CD4-positive, alpha-beta T cell (primary cell): Measurements from ENCODE around the gene CITED1. TPM values are rescaled to one million over a fixed set of nuclear protein-coding genes. Genes with fewer than 3 reads are reported as not detected.

Experiments used
- ATAC-seq: fragments of 200-7000 bp; cut with Tn5 transposase; one replicate; pipeline ENCODE4 v1.10.0; 2022; ENCODE audit warnings: mild to moderate bottlenecking; ENCODE audit not compliant: poor library complexity
- CTCF ChIA-PET: fragments of 350-600 bp; sonication (Branson Sonifier 250); formaldehyde crosslinking; loops from one replicate; lab custom pipeline; 2021; ENCODE audit warnings: antibody characterized with exemption, inconsistent platforms; lab: Charles Lee
- POLR2A ChIA-PET: fragments of 350-600 bp; sonication (Branson Sonifier 250); formaldehyde crosslinking; loops from one replicate; lab custom pipeline; 2021; ENCODE audit warnings: antibody characterized with exemption, inconsistent platforms; lab: Charles Lee
- DNase-seq, 14 experiments: peaks; one replicate each; pipeline ENCODE4 v3.0.0-alpha.2; 2013 to 2020; ENCODE audit warnings: mixed read lengths in 2 of 14
- H3K27ac ChIP-seq, 2 donors: one replicate each; pipeline versions ENCODE4 v1.5.1 to v1.7.0; 2013; ENCODE audit warnings: low read length in 2 of 2, low read depth in 1 of 2, mild to moderate bottlenecking in 1 of 2
- H3K27me3 ChIP-seq, 2 experiments: 1 replicate in 1 of 2; 2 replicates in 1 of 2; pipeline versions ENCODE4 v1.6.1 to v1.7.0; 2013; ENCODE audit warnings: low read length in 2 of 2, control low read depth in 1 of 2, mild to moderate bottlenecking in 1 of 2, moderate library complexity in 1 of 2; ENCODE audit not compliant: insufficient read depth in 2 of 2, control insufficient read depth in 1 of 2
- H3K36me3 ChIP-seq: one replicate; pipeline ENCODE4 v1.6.1; 2013; ENCODE audit warnings: low read length, control low read depth; ENCODE audit not compliant: insufficient read depth
- H3K4me1 ChIP-seq: one replicate; pipeline ENCODE4 v1.6.1; 2013; ENCODE audit warnings: low read length, control low read depth; ENCODE audit not compliant: insufficient read depth
- H3K4me3 ChIP-seq: one replicate; pipeline ENCODE4 v1.5.1; 2013; ENCODE audit warnings: mild to moderate bottlenecking, low read length, moderate library complexity
- H3K9me3 ChIP-seq, 2 experiments: 1 replicate in 1 of 2; 2 replicates in 1 of 2; pipeline versions ENCODE4 v1.6.1 to v1.7.0; 2013; ENCODE audit warnings: low read length in 2 of 2, mild to moderate bottlenecking in 2 of 2, control low read depth in 1 of 2, moderate library complexity in 1 of 2; ENCODE audit not compliant: control insufficient read depth in 1 of 2, insufficient read depth in 1 of 2
- H3K27ac Mint-ChIP-seq: one replicate; pipeline ENCODE4 v1.8.0; 2020; ENCODE audit warnings: mixed read lengths
- H3K27me3 Mint-ChIP-seq: one replicate; pipeline ENCODE4 v1.8.0; 2021; ENCODE audit warnings: mixed read lengths
- H3K36me3 Mint-ChIP-seq: one replicate; pipeline ENCODE4 v1.8.0; 2021; ENCODE audit warnings: low read depth, mixed read lengths
- H3K4me1 Mint-ChIP-seq: one replicate; pipeline ENCODE4 v1.8.0; 2021; ENCODE audit warnings: low read depth, mixed read lengths
- H3K4me3 Mint-ChIP-seq: one replicate; pipeline ENCODE4 v1.8.0; 2020; ENCODE audit warnings: mild to moderate bottlenecking, mixed read lengths
- H3K9me3 Mint-ChIP-seq: one replicate; pipeline ENCODE4 v1.8.0; 2020; ENCODE audit warnings: mixed read lengths
- intact Hi-C, 2 experiments: fragments of 100-400 bp; cut with DNase I in 1 of 2; cut with micrococcal nuclease in 1 of 2; formaldehyde crosslinking; loops; one replicate each; pipeline versions ENCODE4 v1.15.1 to v1.9.0; 2023 to 2025; cut with DNase I, micrococcal nuclease
- total RNA-seq, 174 experiments: library from RNA in 2 of 174; stranded (reverse) in 2 of 174; gene quantifications; one replicate each; pipeline ENCODE4 v1.2.3 and lab custom pipeline; 2021 to 2026
- TF ChIP-seq, protein P1 (sequence below): fragments of 200-600 bp; IDR thresholded peaks from one replicate; pipeline ENCODE4 v1.8.0; 2022; ENCODE audit warnings: antibody characterized with exemption, mild to moderate bottlenecking

Gene CITED1
- total RNA-seq, 2 experiments from 2014 or later, result 0.52 TPM; not detected in 1

DNA sequence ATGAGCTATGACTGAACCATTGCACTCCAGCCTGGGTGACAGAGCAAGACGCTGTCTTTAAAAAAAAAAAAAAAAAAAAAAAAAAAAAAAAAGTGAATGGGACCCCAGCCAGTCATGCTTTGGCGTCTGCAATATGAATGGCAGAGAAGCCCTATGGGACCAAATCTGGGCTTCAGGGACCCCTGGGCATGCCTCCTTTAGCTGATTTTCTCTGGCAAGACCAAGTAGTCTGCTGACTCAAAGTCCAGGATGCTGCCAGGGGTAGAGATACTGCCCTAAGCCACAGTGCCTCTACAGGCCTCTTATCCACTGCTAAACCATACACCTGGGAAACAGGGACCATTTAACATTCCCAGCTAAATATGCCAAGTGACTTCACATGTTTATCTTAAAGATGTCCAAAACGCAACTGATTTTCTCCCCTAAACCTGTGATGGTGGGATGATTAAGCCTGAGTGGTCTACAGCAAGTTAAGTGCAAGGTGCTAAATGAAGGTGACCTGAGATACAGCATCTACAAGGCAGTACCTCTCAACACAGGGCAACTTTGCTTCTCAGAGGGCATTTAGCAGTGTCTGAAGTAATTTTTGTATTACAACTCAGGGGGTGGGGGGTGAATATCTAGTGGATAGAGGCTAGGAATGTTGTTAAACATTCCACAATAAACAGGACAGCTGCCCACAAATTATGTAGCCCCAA lies 34.5 kb downstream of the CITED1 start:
- CTCF ChIA-PET, result no interaction called here
- POLR2A ChIA-PET, result no interaction called here

DNA sequence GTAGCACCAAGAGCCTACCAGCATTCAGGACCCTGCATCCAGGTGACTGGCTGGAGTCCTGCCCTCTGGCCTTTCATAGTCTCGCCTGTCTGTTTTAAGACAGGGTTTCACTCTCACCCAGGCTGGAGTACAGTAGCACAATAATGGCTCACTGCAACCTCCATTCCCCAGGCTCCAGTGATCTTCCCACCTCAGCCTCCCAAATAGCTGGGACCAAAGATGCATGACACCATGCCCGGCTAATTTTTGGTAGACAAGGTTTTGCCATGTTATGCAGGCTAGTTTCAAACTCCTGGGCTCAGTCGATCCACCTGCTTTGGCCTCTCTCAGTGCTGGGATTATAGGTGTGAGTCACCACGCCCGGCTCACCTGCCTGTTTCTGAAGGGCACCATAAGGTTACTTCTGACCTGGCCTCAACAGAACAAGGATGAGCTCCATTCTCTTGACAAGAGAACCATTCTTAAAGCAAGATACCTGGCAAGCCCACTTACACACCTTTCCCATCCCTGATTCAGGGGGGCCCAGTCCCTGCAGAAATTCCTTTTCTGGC lies 35.3 kb downstream of the CITED1 start:
- Mint-ChIP-seq H3K27ac (peak overlapping the region; percentile 80), H3K4me1 (peaks cover 35% of the 10 kb centered on the region), H3K36me3 (peaks cover 76% of the 10 kb centered on the region), H3K9me3 (no peaks in the 10 kb centered on the region), H3K27me3 (no peaks in the 10 kb centered on the region), H3K4me3 (no peak overlapping the region)
- Histone ChIP-seq H3K27me3 (no peaks in the 10 kb centered on the region), H3K27ac (no peak overlapping the region), H3K36me3 (peaks cover 60% of the 10 kb centered on the region), H3K4me1 (peaks cover 19% of the 10 kb centered on the region), H3K9me3 (no peaks in the 10 kb centered on the region), H3K4me3 (no peak overlapping the region)
- intact Hi-C loops, result loop anchor here in 1 of 2 experiments (10.0 kb wide), 4 partner anchors 256 to 1294 kb away; partner anchors contain the start of genes CHIC1, HDAC8 and NAP1L2
- CTCF ChIA-PET, result no interaction called here
- ATAC-seq (no peak), DNase-seq (no peak)
- TF ChIP-seq, protein P1, sequence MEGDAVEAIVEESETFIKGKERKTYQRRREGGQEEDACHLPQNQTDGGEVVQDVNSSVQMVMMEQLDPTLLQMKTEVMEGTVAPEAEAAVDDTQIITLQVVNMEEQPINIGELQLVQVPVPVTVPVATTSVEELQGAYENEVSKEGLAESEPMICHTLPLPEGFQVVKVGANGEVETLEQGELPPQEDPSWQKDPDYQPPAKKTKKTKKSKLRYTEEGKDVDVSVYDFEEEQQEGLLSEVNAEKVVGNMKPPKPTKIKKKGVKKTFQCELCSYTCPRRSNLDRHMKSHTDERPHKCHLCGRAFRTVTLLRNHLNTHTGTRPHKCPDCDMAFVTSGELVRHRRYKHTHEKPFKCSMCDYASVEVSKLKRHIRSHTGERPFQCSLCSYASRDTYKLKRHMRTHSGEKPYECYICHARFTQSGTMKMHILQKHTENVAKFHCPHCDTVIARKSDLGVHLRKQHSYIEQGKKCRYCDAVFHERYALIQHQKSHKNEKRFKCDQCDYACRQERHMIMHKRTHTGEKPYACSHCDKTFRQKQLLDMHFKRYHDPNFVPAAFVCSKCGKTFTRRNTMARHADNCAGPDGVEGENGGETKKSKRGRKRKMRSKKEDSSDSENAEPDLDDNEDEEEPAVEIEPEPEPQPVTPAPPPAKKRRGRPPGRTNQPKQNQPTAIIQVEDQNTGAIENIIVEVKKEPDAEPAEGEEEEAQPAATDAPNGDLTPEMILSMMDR, result no peak
- POLR2A ChIA-PET, result no interaction called here

More for the DNA sequence above, 34.5 kb downstream of the CITED1 start:
- Mint-ChIP-seq H3K4me1 (peaks cover 43% of the 10 kb centered on the region), H3K27ac (peak overlapping the region; percentile 93), H3K36me3 (peaks cover 84% of the 10 kb centered on the region), H3K27me3 (no peaks in the 10 kb centered on the region), H3K9me3 (no peaks in the 10 kb centered on the region), H3K4me3 (no peak overlapping the region)
- no peak for ATAC-seq
- intact Hi-C loops, result loop anchor here in 1 of 2 experiments (10.0 kb wide), 4 partner anchors 256 to 1294 kb away; partner anchors contain the start of genes CHIC1, HDAC8 and NAP1L2
- H3K4me1 ChIP-seq, result peaks cover 26% of the 10 kb centered on the region
- no peak overlapping the region for H3K4me3 ChIP-seq
- H3K36me3 ChIP-seq, result peaks cover 66% of the 10 kb centered on the region
- DNase-seq, result no peak
- H3K9me3 ChIP-seq, result no peaks in the 10 kb centered on the region
- H3K27me3 ChIP-seq, result no peaks in the 10 kb centered on the region
- no peak overlapping the region for H3K27ac ChIP-seq
- TF ChIP-seq, protein P1, result no peak

DNA sequence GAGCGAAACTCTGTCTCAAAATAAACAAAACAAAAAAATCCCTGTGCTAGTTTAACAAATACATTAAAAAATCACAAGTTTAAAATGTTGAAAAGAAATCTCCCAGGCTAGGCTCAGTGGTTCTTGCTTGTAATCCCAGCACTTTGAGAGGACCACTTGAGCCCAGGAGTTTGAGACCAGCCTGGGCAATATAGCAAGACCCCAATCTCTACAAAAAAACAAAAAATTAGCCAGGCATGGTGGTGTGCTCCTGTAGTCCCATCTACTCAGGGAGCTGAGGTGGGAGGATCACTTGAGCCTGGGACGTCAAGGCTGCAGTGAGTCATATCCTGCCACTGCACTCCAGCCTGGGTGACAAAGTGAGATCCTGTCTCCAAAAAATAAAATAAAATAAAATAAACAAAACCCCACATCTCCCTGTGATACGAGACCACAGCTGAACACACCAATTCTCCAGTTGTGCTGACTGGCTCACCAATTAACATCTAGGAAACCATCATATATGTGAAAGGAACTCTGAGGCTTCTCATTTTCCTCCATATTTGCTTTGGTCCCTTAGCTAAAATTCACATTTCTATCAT lies 36.0 kb downstream of the CITED1 start:
- ATAC-seq (peak; percentile 64), DNase-seq (peak in 4 of 14 experiments; percentile 7 to 31 (median 16))
- POLR2A ChIA-PET, result interaction anchor here (2.9 kb wide), 1 partner anchor 7 kb away, joined by 13 read pairs; the partner anchor contains the start of gene RPS4X
- H3K27ac ChIP-seq, result no peak overlapping the region
- Mint-ChIP-seq H3K9me3 (no peaks in the 10 kb centered on the region), H3K4me1 (peaks cover 28% of the 10 kb centered on the region), H3K27me3 (no peaks in the 10 kb centered on the region), H3K27ac (peak overlapping the region; percentile 80), H3K36me3 (peaks cover 70% of the 10 kb centered on the region), H3K4me3 (no peak overlapping the region)
- TF ChIP-seq, protein P1, result no peak
- CTCF ChIA-PET, result no interaction called here
- no peaks in the 10 kb centered on the region for H3K9me3 ChIP-seq
- peaks cover 15% of the 10 kb centered on the region for H3K4me1 ChIP-seq
- H3K4me3 ChIP-seq, result no peak overlapping the region
- H3K36me3 ChIP-seq, result peaks cover 54% of the 10 kb centered on the region
- intact Hi-C loops, result loop anchor here in 1 of 2 experiments (10.0 kb wide), 4 partner anchors 255 to 1295 kb away; partner anchors contain the start of genes CHIC1, HDAC8 and NAP1L2
- H3K27me3 ChIP-seq, result no peaks in the 10 kb centered on the region
